RKO (cell line): Measurements from ENCODE around the gene EML5.
"Not testable (repeated sequence)": the region's sequence is repeated elsewhere in the genome, so short reads cannot be mapped to it uniquely, and the experiment has no call there.

Experiments used
- DNase-seq: peaks from one replicate; pipeline ENCODE4 v3.0.0-alpha.2; 2016; ENCODE audit warnings: low spot score

EML5 gene

DNA sequence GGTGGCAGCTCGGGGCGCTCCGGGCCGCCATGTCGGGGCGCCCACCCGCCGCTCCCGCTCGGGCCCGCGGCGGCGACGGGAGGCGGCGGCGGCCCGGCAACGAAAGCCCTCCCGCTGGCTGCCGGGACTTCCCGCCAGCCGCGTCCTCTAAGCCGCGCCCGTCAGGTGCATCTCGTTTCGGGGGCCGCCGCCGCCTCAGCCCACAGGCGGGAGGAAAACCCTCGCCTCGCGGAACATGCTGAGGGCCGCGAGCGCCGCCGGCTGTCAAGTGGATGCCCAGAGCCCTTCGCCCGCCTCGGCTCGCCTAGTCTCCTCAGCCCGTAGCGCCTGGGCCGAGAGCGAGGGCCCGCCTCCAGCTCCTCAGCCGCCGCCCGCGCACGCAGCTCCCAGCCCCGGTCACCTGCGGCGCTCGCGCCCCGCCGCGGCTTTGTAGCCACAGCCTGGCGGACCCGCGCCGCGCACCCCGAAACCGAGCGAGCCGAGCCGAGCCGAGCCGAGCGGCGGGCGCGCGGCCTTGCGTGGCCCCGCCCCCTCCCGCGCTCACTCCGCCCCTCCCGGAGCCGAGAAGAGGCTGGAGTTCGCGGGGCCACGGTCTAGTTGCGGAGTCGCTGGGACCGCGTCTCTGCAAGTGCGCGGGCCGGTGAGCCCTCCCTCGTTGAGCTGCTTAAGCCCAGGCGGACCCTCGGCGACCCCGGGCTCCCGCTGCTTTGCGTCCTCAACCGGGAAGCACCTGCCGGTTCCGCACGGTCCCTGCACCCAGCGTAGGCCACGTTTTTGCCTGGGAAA lies at the start of gene EML5:
Gene EML5, minus strand, starts transcription at position 481 of the 786 bp plus-strand sequence. Its CDS starts 450 bp downstream, at position 31.
- peak; percentile 87 for DNase-seq

DNA sequence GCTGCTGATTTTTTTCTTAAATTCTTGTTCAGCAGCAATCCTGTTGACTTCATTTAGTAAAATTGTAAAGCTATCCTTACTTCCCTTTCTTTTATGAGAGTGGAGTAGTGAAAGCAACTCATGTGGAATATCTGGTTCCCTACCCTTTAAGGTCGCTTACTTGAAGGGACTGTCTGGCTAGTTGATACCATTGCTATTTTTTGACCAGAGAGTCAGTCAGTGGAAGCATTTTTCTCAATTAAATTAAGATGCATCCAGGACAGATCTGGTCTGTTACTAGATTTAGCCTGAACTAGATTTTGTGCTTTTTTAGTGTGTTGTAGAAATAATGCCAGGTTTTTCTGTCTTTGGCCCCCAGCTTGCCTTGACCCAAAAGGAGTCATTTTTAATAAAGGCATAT lies 49.7 kb upstream of the EML5 start:
- DNase-seq: no peak

DNA sequence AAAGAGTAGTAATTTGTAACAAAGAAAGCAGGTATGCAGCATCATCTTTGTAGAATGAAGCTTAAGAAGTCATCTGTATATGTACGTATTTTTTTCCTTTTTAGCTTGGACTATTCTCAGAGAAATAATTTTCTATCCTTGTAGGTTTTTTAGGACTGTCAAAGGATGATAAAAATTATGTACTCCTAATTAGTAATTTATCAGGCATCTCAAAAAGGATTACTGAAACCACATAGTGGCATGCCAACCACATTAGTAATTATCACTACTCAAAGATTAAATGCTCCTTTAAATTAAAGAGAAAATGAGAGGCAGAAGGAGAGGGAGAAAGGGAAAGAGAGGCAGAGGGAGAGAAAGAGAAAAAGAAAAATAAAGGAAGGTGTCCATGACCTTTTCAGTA lies 49.0 kb upstream of the EML5 start:
- no peak for DNase-seq

DNA sequence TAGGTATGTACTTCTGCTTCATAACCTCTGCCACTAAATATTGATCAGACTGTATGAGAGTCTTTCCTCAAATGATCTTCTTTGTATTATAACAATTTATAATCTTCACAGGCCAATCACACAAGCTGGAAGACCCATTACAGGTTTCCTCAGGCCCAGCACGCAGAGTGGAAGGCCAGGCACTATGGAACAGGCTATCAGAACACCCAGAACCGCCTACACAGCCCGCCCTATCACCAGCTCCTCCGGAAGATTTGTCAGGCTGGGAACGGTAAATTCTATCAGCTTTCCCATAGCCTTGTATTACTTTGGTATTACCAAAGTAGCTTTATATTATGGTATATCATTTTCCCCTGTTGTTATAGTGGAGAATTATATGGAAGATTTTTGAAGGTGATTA lies 48.2 kb upstream of the EML5 start:
- DNase-seq: no peak

DNA sequence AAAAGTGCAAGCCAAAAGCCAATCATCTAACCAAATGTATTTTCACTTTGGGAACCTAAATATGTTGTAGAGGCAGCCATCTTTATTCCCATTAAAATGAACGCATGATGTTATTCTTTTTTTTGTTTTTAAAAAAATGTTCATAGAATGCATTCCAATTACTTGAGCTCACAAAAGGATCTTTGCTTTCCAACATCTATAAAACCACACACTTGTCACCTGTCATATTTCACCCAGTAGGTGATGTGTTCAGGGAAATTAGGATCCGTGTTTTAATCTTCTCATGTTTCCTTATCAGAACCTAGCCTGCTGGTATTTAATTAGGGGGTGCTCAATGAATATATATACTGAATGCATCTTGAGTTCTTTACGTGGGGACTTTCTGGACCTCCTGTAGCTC lies 45.3 kb upstream of the EML5 start:
- DNase-seq: no peak

DNA sequence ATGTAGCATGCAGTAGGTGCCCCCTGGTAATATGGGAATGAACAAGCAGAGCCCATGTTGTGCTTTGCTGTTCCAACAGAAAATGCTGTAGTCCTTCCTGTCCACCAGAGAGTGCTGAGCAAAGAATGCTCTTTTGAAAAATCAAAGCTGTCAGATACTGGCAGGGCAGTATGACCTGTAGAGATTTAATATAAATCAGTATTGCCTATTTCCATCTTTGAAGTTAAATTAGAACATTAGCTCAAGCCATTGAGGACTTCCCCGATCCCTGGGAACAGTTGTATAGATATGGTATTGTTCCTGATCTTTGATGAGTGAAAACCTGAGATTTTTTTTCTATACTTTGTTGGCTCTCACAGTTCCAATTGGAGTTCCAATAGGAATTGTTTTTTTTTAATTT lies 44.7 kb upstream of the EML5 start:
- DNase-seq: no peak

DNA sequence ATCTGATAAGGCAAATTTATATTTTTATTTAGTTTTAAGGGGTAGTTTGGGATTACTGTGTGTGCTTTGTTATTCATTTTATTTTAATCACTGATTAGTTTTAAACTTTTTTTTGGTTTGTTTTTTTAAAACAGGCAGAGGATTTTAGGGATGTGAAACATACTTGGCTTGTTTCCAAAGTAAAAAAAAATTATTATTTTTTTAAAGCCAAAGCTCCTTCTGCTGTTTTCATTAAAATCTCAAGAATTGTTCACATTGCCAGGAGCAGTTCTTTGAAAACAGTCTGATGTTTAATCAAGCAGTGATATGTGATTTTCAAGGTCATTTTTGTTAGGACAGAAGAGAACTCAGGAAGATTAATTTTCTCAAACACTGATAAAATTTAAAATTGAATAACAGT lies 42.9 kb upstream of the EML5 start:
- no peak for DNase-seq

DNA sequence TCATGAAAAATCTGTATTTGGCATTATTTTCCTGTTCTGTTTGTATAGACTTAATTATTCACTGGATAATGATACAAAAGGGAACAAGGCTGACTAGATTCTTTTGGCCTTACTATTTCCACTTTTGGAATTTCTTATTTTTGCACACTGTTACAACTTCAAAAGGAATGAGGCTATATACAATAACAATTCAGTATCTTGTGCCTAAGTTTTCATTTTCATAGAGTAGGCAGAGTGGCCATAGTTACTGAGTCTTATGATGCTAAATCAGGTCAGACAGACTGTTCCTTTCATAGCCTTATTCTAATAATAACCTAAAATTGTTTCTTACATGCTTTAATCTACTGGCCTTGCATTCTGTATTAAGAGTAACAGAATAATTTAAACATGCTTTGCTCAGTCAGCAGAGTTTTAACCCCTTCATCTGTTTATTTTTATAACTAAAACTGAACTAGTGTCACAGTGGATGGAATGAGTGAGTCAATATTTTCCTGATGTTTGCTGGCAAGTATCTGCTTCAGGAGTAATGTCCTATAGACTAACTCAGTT lies 42.2 kb upstream of the EML5 start:
- no peak for DNase-seq

DNA sequence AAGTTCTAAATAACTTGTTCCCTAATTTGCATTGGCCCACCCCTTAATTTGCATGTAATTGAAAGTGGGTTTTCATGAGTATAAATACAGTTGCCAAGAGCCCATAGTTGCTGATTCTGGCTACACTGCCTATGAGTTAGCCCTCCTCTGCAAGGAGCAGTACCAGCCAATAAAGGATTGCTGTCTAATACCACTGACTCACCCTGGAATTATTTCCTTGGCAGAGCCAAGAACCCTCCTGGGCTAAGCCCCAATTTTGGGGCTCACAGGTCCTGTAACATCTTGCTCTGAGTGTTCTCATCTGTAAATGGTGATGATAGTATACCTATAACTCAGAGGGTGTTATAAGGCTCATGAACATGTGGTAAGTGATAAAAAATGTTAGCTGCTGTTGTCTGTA lies 38.5 kb upstream of the EML5 start:
- peak; percentile 64 for DNase-seq

DNA sequence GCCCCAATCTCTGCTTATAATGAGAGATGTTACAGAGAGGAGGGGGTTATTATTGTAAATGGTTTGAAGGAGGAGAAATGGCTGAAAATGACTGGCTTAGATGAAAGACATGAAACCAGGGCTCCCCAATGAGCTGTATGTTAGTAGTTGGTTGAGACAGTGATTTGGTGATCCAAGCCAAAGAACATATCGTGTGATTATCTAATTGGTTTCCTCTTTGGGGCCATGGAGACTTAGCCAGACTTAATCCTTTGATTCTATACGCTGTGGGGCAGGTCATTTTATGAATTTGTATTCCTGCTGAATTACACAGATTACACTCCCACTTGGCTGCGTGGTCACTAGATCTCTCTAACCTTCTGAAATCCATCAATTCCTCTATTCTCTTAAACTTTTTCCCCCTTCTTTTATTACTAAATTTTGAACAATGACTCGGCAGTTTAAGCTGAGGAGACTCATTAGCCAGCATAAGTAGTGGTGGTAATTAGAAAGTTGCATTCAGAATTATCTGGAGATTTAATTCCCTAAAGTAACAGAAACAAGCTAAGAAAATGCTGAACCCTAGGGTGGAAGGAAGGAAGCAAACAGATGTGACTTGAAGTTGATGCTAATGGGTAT lies 37.0 kb upstream of the EML5 start:
- DNase-seq: no peak

DNA sequence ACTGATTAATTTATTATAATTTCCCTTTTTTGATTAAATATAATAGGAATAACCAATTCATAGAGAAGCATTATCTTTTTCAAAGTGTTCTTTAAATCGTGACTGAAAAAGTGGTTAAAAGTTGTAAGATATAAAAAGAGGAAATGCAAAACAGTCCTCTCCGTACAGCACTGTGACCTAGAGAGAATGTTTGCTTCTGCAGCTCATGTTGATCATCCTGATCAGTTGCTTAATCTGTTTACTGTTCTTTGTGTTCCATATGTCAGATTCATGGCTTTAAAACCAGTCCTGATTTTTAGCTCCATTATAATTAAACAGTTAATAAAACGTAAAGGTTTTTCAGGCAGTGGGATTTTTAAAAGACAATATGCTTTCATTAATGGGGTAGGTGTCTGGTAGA lies 36.4 kb upstream of the EML5 start:
- no peak for DNase-seq

DNA sequence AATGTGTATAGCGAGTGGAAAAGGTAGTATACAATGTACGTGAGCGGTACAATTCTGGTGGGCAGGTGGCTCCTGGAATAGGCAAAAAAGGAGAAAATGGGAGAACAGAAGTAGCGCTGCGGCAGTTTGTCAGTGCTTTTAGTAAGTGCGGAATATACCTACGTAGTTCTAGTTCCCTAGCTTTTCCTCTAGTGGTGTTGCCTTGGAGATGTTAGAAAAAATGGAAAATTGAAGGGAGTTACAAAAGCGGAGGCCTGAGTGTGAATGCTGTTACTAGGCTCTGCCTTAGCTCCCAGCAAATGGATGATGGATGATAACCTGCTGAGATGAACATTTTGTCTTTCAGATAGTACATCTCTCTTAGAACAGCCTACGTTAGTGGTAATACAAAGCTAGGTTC lies 32.8 kb upstream of the EML5 start:
- DNase-seq: no peak

DNA sequence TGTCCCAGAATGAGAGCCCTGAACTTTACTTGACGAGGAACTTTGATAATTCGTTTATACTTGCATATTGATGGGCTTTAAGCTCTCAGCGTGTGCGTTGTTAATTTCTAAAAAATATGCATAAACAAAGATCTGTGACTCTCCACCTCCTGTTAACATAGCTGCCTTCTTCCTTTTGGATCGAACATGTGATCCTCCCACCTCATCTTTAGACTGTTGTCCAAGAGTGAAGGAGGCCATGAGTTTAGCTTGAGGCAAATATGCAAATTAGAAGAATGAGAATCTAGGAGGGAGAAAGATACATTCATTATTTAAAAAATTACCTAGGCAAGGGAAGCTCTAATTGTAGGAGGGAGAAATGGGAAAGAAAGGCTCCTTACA lies 32.3 kb upstream of the EML5 start:
- DNase-seq: peak; percentile 48

DNA sequence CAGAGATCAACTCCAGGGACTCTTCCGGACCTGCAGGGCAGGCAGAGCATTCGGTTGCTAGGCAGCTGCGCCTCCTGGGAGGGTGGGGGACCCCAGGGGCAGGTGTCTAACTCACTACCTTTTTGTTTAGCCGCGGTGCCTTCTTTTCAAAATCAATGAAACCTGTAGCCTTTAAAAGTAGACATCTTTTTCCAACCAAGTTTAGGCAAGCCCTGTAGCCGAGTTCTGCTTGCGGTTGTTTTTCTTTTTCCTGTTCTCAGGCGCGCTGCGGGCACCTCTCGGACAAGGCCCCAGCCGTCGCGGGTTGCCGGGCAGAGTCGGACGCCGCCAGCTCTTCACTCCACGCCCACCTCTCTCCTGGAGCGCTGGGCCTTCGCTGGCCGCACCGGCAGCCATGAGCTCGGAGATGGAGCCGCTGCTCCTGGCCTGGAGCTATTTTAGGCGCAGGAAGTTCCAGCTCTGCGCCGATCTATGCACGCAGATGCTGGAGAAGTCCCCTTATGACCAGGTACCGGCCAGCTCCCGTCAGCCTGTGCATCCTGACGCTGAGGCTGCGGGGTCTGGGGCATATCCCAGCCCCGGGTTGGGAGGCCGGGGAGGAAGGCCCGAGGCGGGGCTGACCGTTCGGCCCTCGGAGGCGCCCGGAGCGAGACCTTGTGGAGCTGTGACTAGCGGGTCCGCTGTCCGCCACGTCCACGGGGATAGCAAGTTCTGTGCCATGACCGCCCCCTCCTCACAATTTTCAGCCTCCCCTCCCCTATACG lies 31.7 kb upstream of the EML5 start, which contains the start of gene TTC8:
Gene TTC8, plus strand, starts transcription at position 338 of the 764 bp plus-strand sequence. Its CDS starts 57 bp downstream, at position 395.
- DNase-seq: peak; percentile 89

DNA sequence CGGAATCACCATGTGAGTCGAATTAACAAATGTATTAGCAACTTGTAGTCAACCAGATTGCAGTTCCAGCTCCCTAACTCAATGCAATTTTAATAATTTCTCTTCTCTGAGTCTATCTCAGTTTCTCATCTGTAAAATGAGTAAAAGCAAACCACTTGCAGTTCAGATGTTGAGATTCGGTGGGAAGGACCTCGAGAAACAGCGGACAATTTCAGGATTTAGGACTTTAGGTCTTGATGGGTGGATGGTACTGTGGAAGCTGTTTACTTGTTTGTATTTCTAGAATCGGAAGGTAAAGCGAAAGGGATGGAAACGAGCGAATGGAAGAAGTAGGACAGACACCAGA lies 31.2 kb upstream of the EML5 start:
- no peak for DNase-seq

DNA sequence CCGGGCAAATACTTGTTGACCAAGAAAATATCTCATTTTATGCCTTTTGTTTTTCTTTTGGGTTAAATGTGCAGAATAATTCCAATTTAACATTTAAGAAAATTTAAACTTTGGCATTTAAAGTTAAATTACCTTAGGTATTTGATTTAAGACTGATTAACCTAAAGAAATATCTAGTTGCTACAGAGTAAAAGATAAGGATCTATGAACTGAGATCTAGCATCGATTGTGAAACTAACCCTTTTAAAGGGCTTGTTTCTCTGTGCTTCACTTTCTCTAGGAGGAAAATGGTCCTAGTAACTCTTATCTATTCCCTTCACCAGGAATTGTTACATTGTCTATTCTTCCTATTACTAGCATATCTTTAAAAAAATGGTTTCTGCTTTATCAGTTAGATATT lies 29.1 kb upstream of the EML5 start:
- DNase-seq: no peak

DNA sequence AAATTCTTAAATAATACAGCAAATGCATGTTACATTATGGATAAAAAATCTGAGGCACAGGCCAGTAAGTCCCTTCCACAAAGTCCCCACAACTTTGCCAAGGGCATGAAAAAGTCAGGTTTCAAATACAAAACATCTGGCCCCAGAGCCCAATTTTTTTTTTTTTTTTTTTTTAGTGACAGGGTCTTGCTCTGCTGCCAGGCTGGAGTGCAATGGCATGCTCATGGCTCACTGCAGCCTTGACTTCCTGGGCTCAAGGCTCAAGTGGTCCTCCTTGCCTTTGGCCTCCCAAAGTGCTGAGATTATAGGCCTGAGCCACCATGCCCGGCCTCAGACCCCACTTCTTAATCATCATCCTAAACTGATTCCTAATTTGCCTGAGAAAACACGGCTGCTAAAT lies 28.6 kb upstream of the EML5 start:
- no peak for DNase-seq

DNA sequence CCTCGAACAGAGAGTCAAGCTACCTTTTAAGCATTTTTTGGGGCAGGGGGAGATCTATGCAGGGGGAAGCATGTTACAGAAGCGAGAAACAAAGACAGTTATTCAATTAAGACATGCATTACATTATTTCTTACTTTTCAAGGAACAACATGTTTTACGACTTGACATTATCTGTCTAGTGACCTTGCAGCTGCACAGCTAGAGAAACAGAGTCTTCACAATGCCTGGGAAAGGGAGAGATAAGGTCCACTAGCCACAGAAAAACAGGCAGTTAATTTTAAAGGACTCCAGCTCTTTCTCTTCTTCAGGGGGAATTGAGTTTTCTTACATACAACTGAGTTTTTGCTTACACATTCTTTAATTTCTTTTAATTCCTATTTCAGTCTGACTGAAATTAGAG lies 26.9 kb upstream of the EML5 start:
- DNase-seq: not testable (repeated sequence)

DNA sequence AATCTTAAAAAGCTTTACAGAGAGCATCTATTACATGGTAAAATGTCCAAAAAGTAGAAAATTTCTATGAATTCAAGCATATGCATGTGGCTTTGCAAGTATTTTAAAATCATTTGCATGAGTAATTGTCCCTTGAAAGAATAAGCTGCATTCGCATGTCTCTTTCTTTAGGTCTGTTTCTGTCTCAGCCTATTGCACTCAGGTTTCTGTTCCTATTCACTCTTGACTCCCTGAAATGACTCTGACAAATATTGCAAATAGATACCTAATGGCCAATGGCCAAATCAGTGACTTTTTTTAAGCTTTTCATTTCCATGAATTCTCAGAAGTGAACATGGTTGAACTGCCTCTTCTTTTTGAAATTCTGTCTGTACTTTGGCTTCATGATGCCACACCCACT lies 25.3 kb upstream of the EML5 start:
- no peak for DNase-seq

DNA sequence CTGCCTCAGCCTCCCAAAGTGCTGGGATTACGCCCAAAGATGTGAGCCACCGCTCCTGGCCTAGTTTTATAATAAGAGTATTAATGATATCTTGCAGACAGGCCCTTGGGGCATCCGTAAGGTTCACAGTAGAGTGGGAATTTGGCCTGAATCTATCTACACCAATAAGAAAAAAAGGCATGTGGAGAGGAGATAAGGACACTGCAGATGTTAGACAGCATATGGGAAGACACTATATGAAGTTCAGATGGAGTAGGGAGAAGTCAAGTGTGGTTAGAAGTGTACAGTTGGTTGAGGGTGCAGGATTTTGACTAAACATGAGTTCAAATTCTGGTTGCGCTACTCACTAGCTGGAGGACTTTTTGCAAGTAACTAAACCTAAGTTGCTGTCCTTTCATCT lies 23.2 kb upstream of the EML5 start:
- DNase-seq: no peak

DNA sequence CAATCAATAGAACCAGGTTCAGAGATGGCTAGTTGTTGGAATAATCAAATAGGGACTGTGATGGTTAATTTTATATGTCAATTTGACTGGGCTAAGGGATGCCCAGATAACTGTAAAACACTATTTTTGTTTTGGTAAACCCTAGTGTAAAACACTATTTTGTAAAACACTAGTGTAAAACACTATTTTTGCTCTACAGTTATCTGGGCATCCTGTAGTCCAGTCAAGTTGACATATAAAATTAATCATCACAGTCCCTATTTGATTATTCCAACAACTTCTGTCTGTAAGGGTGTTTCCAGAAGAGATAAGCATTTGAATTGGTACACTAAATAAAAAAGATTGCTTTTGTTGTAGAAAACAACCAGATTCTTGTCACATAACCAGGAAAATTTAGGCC lies 15.6 kb upstream of the EML5 start:
- no peak for DNase-seq

DNA sequence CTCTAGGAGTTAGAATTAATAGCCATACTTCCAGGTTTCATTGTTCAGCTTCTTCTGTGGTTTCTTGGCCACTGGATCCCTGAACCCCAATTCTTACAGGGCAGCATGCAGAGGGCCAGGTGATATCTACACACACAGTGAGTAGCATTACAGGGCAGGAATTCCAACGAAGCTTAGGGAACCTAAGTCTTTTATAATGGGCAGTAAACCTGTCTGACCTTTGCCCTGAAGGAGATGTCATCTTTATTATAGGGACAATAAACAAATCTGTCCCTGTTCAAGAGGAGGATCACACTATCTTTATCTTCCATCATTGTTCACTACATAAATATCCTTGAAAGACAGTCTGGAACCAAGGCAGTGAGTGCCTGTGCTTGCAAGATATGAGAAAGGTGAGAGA lies 11.7 kb upstream of the EML5 start:
- DNase-seq: no peak

DNA sequence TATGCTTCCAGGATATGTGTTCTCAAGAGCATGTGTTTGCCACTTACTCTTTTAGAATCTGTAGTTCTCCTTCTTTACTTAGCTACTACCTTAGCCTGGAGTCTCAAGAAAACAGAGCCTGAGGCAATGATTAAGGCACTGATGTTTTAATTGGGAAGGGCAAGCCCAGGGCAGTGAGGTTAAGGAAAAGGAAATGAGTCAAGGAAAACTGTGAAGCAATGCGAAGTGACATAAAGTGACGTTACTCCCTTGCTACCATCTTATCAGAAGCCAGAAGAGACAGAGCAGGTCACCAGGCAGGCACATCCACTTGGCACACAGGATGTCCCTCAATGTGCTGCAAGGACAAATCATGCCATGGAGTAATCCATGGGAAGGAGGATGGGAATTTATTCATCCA lies 11.3 kb upstream of the EML5 start:
- peak; percentile 38 for DNase-seq
